HEK293 (cell line): ENCODE data around the gene AIF1.
A peak's percentile ranks its signal among the peaks of the same experiment; 100 is the strongest.

Source experiments
- CTCF ChIA-PET: fragments of 350-600 bp; formaldehyde crosslinking; extraction: SDS; loops from one replicate; lab custom pipeline; 2021; ENCODE audit warnings: antibody characterized with exemption; lab: Yijun Ruan, JAX
- POLR2A ChIA-PET: fragments of 300-600 bp; formaldehyde crosslinking; extraction: SDS; loops from one replicate; lab custom pipeline; 2020; ENCODE audit warnings: antibody characterized with exemption, inconsistent platforms; lab: Yijun Ruan, JAX
- H3K27ac ChIP-seq: fragments of 200-500 bp; sonication (Bioruptor generic); 2 replicates; pipeline ENCODE4 v1.5.1; 2014; ENCODE audit warnings: low read depth, low read length, control low read depth, inconsistent platforms; ENCODE audit errors: extremely low read depth
- H3K36me3 ChIP-seq, 2 experiments: fragments of 200-500 bp in 1 of 2; sonication (Bioruptor generic) in 1 of 2; 1 replicate in 1 of 2; 2 replicates in 1 of 2; pipeline ENCODE4 v1.5.1; 2014 to 2017; ENCODE audit warnings: inconsistent platforms in 2 of 2, low read length in 2 of 2; ENCODE audit not compliant: control insufficient read depth in 2 of 2, insufficient read depth in 1 of 2
- H3K4me1 ChIP-seq: fragments of 200-500 bp; sonication (Bioruptor generic); 2 replicates; pipeline ENCODE4 v1.5.1; 2014; ENCODE audit warnings: mild to moderate bottlenecking, low read length, inconsistent platforms; ENCODE audit not compliant: control insufficient read depth, insufficient read depth
- H3K4me3 ChIP-seq: 2 replicates; pipeline ENCODE4 v1.5.1; 2011; ENCODE audit warnings: low read depth, mild to moderate bottlenecking, control low read depth, low read length, moderate library complexity
- H3K9me3 ChIP-seq: fragments of 200-500 bp; sonication (Bioruptor generic); 2 replicates; pipeline ENCODE4 v1.5.1; 2014; ENCODE audit warnings: low read depth, low read length, inconsistent platforms; ENCODE audit not compliant: control insufficient read depth, insufficient read depth
- GLIS2 ChIP-seq: fragments of 450-650 bp; formaldehyde crosslinking; IDR thresholded peaks from 2 replicates; pipeline ENCODE4 v1.5.1; 2016; ENCODE audit warnings: missing biosample characterization, missing genetic modification characterization
- WT1 ChIP-seq: fragments of 450-650 bp; formaldehyde crosslinking; IDR thresholded peaks from 2 replicates; pipeline ENCODE4 v1.5.1; 2016; ENCODE audit warnings: missing biosample characterization, missing genetic modification characterization
- ZBTB17 ChIP-seq: fragments of 450-650 bp; formaldehyde crosslinking; IDR thresholded peaks from 2 replicates; pipeline ENCODE4 v1.5.1; 2016; ENCODE audit warnings: missing biosample characterization, missing genetic modification characterization
- ZNF140 ChIP-seq: fragments of 450-650 bp; formaldehyde crosslinking; IDR thresholded peaks from 2 replicates; pipeline ENCODE4 v1.5.1; 2016; ENCODE audit warnings: missing biosample characterization, missing genetic modification characterization
- ZNF292 ChIP-seq: fragments of 450-650 bp; formaldehyde crosslinking; IDR thresholded peaks from 2 replicates; pipeline ENCODE4 v1.5.1; 2016; ENCODE audit warnings: low read depth, missing biosample characterization, missing genetic modification characterization, borderline replicate concordance
- ZNF335 ChIP-seq: fragments of 450-650 bp; formaldehyde crosslinking; conservative IDR thresholded peaks from 2 replicates; pipeline ENCODE4 v1.5.1; 2016; ENCODE audit warnings: missing biosample characterization, missing genetic modification characterization
- ZNF433 ChIP-seq: fragments of 450-650 bp; formaldehyde crosslinking; IDR thresholded peaks from 2 replicates; pipeline ENCODE4 v1.5.1; 2016; ENCODE audit warnings: missing biosample characterization, missing genetic modification characterization, low read depth
- ZNF521 ChIP-seq: fragments of 450-650 bp; formaldehyde crosslinking; IDR thresholded peaks from 2 replicates; pipeline ENCODE4 v1.5.1; 2017; ENCODE audit warnings: missing biosample characterization, mild to moderate bottlenecking, missing genetic modification characterization
- ZNF529 ChIP-seq: fragments of 450-650 bp; formaldehyde crosslinking; IDR thresholded peaks from 2 replicates; pipeline ENCODE4 v1.5.1; 2017; ENCODE audit warnings: missing genetic modification characterization, missing biosample characterization; ENCODE audit not compliant: insufficient replicate concordance
- ZSCAN30 ChIP-seq: fragments of 450-650 bp; IDR thresholded peaks from 2 replicates; pipeline ENCODE4 v1.5.1; 2018; ENCODE audit warnings: missing biosample characterization, mild to moderate bottlenecking, missing genetic modification characterization, moderate library complexity
- TF ChIP-seq, protein P1 (sequence below): fragments of 450-650 bp; formaldehyde crosslinking; IDR thresholded peaks from 2 replicates; pipeline ENCODE4 v1.5.1; 2016; ENCODE audit warnings: missing biosample characterization, missing genetic modification characterization
- TF ChIP-seq, protein P2 (sequence below): fragments of 450-650 bp; formaldehyde crosslinking; IDR thresholded peaks from 2 replicates; pipeline ENCODE4 v1.5.1; 2017; ENCODE audit warnings: missing biosample characterization, missing genetic modification characterization
- TF ChIP-seq, protein P3 (sequence below): fragments of 450-650 bp; formaldehyde crosslinking; IDR thresholded peaks from 2 replicates; pipeline ENCODE4 v1.5.1; 2016; ENCODE audit warnings: missing biosample characterization, missing genetic modification characterization
- TF ChIP-seq, protein P4 (sequence below): fragments of 450-650 bp; formaldehyde crosslinking; IDR thresholded peaks from 2 replicates; pipeline ENCODE4 v1.5.1; 2016; ENCODE audit warnings: missing biosample characterization, missing genetic modification characterization
- TF ChIP-seq, protein P5 (sequence below): fragments of 450-650 bp; formaldehyde crosslinking; IDR thresholded peaks from 2 replicates; pipeline ENCODE4 v1.5.1; 2016; ENCODE audit warnings: missing biosample characterization, missing genetic modification characterization

AIF1 gene

DNA sequence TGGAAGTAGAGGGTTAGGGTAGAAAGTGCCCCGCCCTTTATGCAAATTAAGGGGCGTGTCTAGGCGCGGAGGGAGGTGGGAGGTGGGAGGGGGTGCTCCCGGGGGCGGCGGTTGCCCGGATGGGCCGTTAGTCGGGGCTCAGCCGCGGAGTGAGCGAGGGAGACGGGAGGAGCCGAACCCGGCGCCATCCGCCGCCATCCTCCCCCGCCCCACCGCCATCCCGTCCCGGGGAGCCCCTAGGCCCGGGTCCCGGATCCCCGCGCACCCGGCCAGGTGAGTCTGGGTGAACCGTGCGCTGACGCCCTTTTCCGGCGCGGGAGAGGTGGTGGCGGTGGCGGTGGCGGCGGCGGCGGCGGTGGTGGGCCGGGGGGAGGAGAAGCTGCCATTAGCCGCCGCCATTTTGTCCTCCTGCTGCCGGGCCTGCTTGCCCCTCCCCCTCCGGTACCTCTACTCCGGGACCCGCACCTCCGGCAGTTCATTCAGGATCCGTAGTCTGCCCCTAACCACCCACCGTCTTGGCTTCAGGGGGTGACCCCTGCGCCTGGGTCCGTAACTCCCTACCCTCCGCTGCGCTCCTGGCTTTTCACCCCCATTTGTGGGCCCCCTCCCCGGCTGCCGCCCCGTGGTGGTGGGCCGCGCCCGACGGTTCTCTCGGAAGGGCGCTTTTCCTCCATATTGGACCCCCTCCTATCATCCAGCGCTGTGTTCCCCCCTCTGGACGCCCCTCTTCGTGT lies 5.7 kb downstream of the AIF1 start, which contains the start of gene PRRC2A (continued):
- TF ChIP-seq, protein P1, sequence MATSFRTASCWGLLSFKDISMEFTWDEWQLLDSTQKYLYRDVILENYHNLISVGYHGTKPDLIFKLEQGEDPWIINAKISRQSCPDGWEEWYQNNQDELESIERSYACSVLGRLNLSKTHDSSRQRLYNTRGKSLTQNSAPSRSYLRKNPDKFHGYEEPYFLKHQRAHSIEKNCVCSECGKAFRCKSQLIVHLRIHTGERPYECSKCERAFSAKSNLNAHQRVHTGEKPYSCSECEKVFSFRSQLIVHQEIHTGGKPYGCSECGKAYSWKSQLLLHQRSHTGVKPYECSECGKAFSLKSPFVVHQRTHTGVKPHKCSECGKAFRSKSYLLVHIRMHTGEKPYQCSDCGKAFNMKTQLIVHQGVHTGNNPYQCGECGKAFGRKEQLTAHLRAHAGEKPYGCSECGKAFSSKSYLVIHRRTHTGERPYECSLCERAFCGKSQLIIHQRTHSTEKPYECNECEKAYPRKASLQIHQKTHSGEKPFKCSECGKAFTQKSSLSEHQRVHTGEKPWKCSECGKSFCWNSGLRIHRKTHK (tag by site-specific recombination), result no peak
- TF ChIP-seq, protein P2, sequence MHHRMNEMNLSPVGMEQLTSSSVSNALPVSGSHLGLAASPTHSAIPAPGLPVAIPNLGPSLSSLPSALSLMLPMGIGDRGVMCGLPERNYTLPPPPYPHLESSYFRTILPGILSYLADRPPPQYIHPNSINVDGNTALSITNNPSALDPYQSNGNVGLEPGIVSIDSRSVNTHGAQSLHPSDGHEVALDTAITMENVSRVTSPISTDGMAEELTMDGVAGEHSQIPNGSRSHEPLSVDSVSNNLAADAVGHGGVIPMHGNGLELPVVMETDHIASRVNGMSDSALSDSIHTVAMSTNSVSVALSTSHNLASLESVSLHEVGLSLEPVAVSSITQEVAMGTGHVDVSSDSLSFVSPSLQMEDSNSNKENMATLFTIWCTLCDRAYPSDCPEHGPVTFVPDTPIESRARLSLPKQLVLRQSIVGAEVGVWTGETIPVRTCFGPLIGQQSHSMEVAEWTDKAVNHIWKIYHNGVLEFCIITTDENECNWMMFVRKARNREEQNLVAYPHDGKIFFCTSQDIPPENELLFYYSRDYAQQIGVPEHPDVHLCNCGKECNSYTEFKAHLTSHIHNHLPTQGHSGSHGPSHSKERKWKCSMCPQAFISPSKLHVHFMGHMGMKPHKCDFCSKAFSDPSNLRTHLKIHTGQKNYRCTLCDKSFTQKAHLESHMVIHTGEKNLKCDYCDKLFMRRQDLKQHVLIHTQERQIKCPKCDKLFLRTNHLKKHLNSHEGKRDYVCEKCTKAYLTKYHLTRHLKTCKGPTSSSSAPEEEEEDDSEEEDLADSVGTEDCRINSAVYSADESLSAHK, result peak; percentile 78
- TF ChIP-seq ZNF140 (tag by site-specific recombination) (no peak), ZSCAN30 (peak; percentile 94)

DNA sequence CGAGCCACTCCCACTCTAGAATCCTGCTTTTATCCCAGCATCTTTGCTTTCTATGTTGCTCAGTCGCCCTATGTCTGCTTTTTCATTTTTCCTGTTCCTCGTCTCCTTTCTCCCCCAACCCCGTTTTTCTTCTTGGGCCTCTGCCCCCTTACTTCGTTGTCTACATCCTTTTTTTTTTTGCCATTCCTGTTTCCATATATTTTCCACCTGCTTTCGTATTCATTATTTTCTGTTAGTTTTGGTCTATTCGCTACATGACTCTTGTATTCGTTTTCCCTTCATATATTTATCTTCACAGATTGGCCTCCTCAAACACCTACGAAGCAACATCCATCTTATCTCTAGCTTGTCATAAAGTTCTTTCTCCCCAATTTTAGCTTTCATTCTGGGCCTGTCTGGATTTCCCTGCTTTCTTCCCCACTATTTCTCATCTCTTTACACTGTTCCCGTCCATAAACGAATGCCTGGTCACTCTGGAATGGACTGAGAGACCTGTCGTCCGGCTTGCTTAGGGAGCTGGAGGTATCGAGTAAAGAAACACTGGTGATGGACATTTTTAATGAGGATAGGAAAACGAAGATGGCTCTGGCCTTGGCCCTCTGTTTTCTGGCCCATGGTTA lies 6.4 kb downstream of the AIF1 start:
- H3K4me1 ChIP-seq, result peaks cover 7% of the 10 kb centered on the region; the same call in 1 of the 2 replicates
- TF ChIP-seq, protein P3, sequence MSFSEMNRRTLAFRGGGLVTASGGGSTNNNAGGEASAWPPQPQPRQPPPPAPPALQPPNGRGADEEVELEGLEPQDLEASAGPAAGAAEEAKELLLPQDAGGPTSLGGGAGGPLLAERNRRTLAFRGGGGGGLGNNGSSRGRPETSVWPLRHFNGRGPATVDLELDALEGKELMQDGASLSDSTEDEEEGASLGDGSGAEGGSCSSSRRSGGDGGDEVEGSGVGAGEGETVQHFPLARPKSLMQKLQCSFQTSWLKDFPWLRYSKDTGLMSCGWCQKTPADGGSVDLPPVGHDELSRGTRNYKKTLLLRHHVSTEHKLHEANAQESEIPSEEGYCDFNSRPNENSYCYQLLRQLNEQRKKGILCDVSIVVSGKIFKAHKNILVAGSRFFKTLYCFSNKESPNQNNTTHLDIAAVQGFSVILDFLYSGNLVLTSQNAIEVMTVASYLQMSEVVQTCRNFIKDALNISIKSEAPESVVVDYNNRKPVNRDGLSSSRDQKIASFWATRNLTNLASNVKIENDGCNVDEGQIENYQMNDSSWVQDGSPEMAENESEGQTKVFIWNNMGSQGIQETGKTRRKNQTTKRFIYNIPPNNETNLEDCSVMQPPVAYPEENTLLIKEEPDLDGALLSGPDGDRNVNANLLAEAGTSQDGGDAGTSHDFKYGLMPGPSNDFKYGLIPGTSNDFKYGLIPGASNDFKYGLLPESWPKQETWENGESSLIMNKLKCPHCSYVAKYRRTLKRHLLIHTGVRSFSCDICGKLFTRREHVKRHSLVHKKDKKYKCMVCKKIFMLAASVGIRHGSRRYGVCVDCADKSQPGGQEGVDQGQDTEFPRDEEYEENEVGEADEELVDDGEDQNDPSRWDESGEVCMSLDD (tag by site-specific recombination), result 0 out of 2 replicates have a peak, but pooled peaks have one; percentile 28
- TF ChIP-seq ZNF433 (no peak), ZNF335 (peak; percentile 35; the same call in 1 of the 2 replicates), WT1 (tag by site-specific recombination) (peak; percentile 1; the same call in 1 of the 2 replicates), ZBTB17 (peak; percentile 37; the same call in 1 of the 2 replicates), ZNF529 (tag by site-specific recombination) (no peak), GLIS2 (0 out of 2 replicates have a peak, but pooled peaks have one; percentile 57), ZNF292 (tag by site-specific recombination) (peak; percentile 35; the same call in 1 of the 2 replicates), ZNF521 (tag by site-specific recombination) (no peak)
- TF ChIP-seq, protein P4, sequence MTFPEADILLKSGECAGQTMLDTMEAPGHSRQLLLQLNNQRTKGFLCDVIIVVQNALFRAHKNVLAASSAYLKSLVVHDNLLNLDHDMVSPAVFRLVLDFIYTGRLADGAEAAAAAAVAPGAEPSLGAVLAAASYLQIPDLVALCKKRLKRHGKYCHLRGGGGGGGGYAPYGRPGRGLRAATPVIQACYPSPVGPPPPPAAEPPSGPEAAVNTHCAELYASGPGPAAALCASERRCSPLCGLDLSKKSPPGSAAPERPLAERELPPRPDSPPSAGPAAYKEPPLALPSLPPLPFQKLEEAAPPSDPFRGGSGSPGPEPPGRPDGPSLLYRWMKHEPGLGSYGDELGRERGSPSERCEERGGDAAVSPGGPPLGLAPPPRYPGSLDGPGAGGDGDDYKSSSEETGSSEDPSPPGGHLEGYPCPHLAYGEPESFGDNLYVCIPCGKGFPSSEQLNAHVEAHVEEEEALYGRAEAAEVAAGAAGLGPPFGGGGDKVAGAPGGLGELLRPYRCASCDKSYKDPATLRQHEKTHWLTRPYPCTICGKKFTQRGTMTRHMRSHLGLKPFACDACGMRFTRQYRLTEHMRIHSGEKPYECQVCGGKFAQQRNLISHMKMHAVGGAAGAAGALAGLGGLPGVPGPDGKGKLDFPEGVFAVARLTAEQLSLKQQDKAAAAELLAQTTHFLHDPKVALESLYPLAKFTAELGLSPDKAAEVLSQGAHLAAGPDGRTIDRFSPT (tag by site-specific recombination), result no peak
- TF ChIP-seq, protein P5, sequence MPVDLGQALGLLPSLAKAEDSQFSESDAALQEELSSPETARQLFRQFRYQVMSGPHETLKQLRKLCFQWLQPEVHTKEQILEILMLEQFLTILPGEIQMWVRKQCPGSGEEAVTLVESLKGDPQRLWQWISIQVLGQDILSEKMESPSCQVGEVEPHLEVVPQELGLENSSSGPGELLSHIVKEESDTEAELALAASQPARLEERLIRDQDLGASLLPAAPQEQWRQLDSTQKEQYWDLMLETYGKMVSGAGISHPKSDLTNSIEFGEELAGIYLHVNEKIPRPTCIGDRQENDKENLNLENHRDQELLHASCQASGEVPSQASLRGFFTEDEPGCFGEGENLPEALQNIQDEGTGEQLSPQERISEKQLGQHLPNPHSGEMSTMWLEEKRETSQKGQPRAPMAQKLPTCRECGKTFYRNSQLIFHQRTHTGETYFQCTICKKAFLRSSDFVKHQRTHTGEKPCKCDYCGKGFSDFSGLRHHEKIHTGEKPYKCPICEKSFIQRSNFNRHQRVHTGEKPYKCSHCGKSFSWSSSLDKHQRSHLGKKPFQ, result 0 out of 2 replicates have a peak, but pooled peaks have one; percentile 4
- H3K9me3 ChIP-seq, result no peaks in the 10 kb centered on the region
- H3K36me3 ChIP-seq, result peaks cover 33 to 53% of the 10 kb centered on the region in 2 experiments
- POLR2A ChIA-PET, result interaction anchor here (0.6 to 9.7 kb wide), 17 partner anchors 15 to 1349 kb away, joined by 3 to 123 read pairs (median 4); partner anchors contain the start of genes ABHD16A, ATP6V1G2, BAG6 and C6orf47
- peak overlapping the region; percentile 99 for H3K27ac ChIP-seq
- CTCF ChIA-PET, result interaction anchor here (0.7 to 0.9 kb wide), 3 partner anchors 15 to 41 kb away, joined by 3 to 5 read pairs (median 3); no protein-coding TSS in a partner anchor
- peak overlapping the region; percentile 97 for H3K4me3 ChIP-seq
